Endodermal cell (in vitro differentiated cells): ENCODE results near the gene GNB1L. TPM values are rescaled to one million over a fixed set of nuclear protein-coding genes. Genes with fewer than 3 reads are reported as not detected.
A peak's percentile ranks its signal among the peaks of the same experiment; 100 is the strongest.

Source experiments
- DNase-seq: peaks from one replicate; pipeline ENCODE4 v3.0.0-alpha.2; 2017
- H3K27ac ChIP-seq: 2 replicates; pipeline ENCODE4 v1.5.1; 2013; ENCODE audit warnings: mild to moderate bottlenecking, low read depth, low read length, moderate library complexity
- H3K27me3 ChIP-seq: 2 replicates; pipeline ENCODE4 v1.6.1; 2013; ENCODE audit warnings: mild to moderate bottlenecking, low read length, moderate library complexity; ENCODE audit not compliant: insufficient read depth, control insufficient read depth, poor library complexity, severe bottlenecking
- H3K36me3 ChIP-seq: 2 replicates; pipeline ENCODE4 v1.7.0; 2013; ENCODE audit warnings: mild to moderate bottlenecking, low read length, moderate library complexity; ENCODE audit not compliant: control insufficient read depth, insufficient read depth
- H3K4me1 ChIP-seq: one replicate; pipeline ENCODE4 v1.7.0; 2013; ENCODE audit warnings: low read length; ENCODE audit not compliant: control insufficient read depth, insufficient read depth
- H3K4me3 ChIP-seq: 2 replicates; pipeline ENCODE4 v1.5.1; 2013; ENCODE audit warnings: mild to moderate bottlenecking, low read length, moderate library complexity
- H3K9ac ChIP-seq: 2 replicates; pipeline ENCODE4 v1.6.1; 2013; ENCODE audit warnings: mild to moderate bottlenecking, low read length, moderate library complexity; ENCODE audit not compliant: poor library complexity, severe bottlenecking; ENCODE audit errors: extremely low read depth
- H3K9me3 ChIP-seq: 2 replicates; pipeline ENCODE4 v1.6.1; 2013; ENCODE audit warnings: mild to moderate bottlenecking, low read length, moderate library complexity; ENCODE audit not compliant: control insufficient read depth
- H3K27ac Mint-ChIP-seq: 2 replicates; pipeline ENCODE4 v1.8.0; 2020; ENCODE audit warnings: mixed read lengths
- H3K27me3 Mint-ChIP-seq: 2 replicates; pipeline ENCODE4 v1.8.0; 2021; ENCODE audit warnings: mild to moderate bottlenecking, mixed read lengths; ENCODE audit not compliant: insufficient read depth
- H3K36me3 Mint-ChIP-seq: 2 replicates; pipeline ENCODE4 v1.8.0; 2020; ENCODE audit warnings: low read depth, mixed read lengths
- H3K4me1 Mint-ChIP-seq: 2 replicates; pipeline ENCODE4 v1.8.0; 2020; ENCODE audit warnings: mixed read lengths
- H3K4me3 Mint-ChIP-seq: 2 replicates; pipeline ENCODE4 v1.8.0; 2020; ENCODE audit warnings: mild to moderate bottlenecking, moderate library complexity, mixed read lengths
- H3K9me3 Mint-ChIP-seq: 2 replicates; pipeline ENCODE4 v1.8.0; 2020; ENCODE audit warnings: mild to moderate bottlenecking, mixed read lengths
- CTCF ChIP-seq: fragments of 200-600 bp; sonication (generic); conservative IDR thresholded peaks from 2 replicates; pipeline ENCODE4 v1.5.0; 2021; ENCODE audit warnings: antibody characterized with exemption, mild to moderate bottlenecking
- WGBS, 2 experiments: methylation state at CpG; one replicate each; pipeline versions ENCODE4 v1.1.5 to v1.1.7; 2013; ENCODE audit warnings: missing lambda C conversion rate in 2 of 2, mixed read lengths in 1 of 2; ENCODE audit not compliant: insufficient coverage in 1 of 2, insufficient read length in 1 of 2; 5-methylcytosine and 5-hydroxymethylcytosine counted together
- total RNA-seq, 2 donors: library from RNA; stranded (reverse); fragmentation: NEBNext Ultra II Directional in 1 of 2; extraction: Animal tissue kit (Norgen Biotek cat#: 25700) in 1 of 2; gene quantifications; 2 replicates in 1 of 2; 3 replicates in 1 of 2; pipeline ENCODE4 v1.2.1, GENCODE V29; 2021

Gene GNB1L
- total RNA-seq, 2 donors from 2014 or later, result 9.5 to 12.2 TPM

- TF ChIP-seq CTCF, result no peak
- 87 to 92% methylated on average over 7 to 12 of the region's 12 CpGs for WGBS, 2 experiments
- H3K4me1 Mint-ChIP-seq, result peaks cover 2% of the 10 kb centered on the region
- Histone ChIP-seq H3K27ac (peak overlapping the region; percentile 10), H3K36me3 (no peaks in the 10 kb centered on the region), H3K4me3 (no peak overlapping the region), H3K9me3 (no peaks in the 10 kb centered on the region), H3K9ac (no peak overlapping the region), H3K4me1 (peaks cover under 1% of the 10 kb centered on the region), H3K27me3 (no peaks in the 10 kb centered on the region)
- H3K27ac Mint-ChIP-seq, result no peak overlapping the region
- H3K9me3 Mint-ChIP-seq, result no peaks in the 10 kb centered on the region
- peaks cover under 1% of the 10 kb centered on the region for H3K27me3 Mint-ChIP-seq
- no peaks in the 10 kb centered on the region for H3K36me3 Mint-ChIP-seq
- no peak for DNase-seq
- H3K4me3 Mint-ChIP-seq, result no peak overlapping the region
Measured at GRCh38 chr22:19875061-19875530, 20.4 kb upstream of the GNB1L start.

- H3K36me3 Mint-ChIP-seq, result no peaks in the 10 kb centered on the region
- no peaks in the 10 kb centered on the region for H3K4me1 Mint-ChIP-seq
- Histone ChIP-seq H3K36me3 (no peaks in the 10 kb centered on the region), H3K4me1 (no peaks in the 10 kb centered on the region), H3K27me3 (no peaks in the 10 kb centered on the region), H3K4me3 (no peak overlapping the region), H3K9me3 (no peaks in the 10 kb centered on the region), H3K9ac (no peak overlapping the region), H3K27ac (peak overlapping the region; percentile 10)
- H3K9me3 Mint-ChIP-seq, result no peaks in the 10 kb centered on the region
- TF ChIP-seq CTCF, result no peak
- H3K27ac Mint-ChIP-seq, result no peak overlapping the region
- H3K27me3 Mint-ChIP-seq, result no peaks in the 10 kb centered on the region
- H3K4me3 Mint-ChIP-seq, result no peak overlapping the region
- peak; percentile 70 for DNase-seq
- WGBS, 2 experiments, result 79 to 86% methylated on average over 20 to 27 of the region's 27 CpGs
Measured at GRCh38 chr22:19874307-19875060, 19.8 kb upstream of the GNB1L start.

GRCh38 chr22:19873960-19874306, 19.3 kb upstream of the GNB1L start:
- Histone ChIP-seq H3K9ac (no peak overlapping the region), H3K4me3 (no peak overlapping the region), H3K36me3 (no peaks in the 10 kb centered on the region), H3K9me3 (no peaks in the 10 kb centered on the region), H3K27ac (peak overlapping the region; percentile 10), H3K27me3 (no peaks in the 10 kb centered on the region), H3K4me1 (no peaks in the 10 kb centered on the region)
- H3K27me3 Mint-ChIP-seq, result no peaks in the 10 kb centered on the region
- no peak overlapping the region for H3K4me3 Mint-ChIP-seq
- DNase-seq, result peak; percentile 42
- H3K4me1 Mint-ChIP-seq, result no peaks in the 10 kb centered on the region
- no peak overlapping the region for H3K27ac Mint-ChIP-seq
- no peaks in the 10 kb centered on the region for H3K36me3 Mint-ChIP-seq
- WGBS, 2 experiments, result 95 to 100% methylated on average over 2 to 7 of the region's 7 CpGs
- H3K9me3 Mint-ChIP-seq, result no peaks in the 10 kb centered on the region
- TF ChIP-seq CTCF, result no peak
